Subcutaneous adipose tissue (tissue), 4 donors: ENCODE data around the gene TBC1D5. TPM values are rescaled to one million over a fixed set of nuclear protein-coding genes. Genes with fewer than 3 reads are reported as not detected.

Source experiments
- CTCF ChIP-seq: fragments of 450-650 bp; IDR thresholded peaks from one replicate; pipeline ENCODE4 v1.5.1; 2016; ENCODE audit warnings: low read depth, mild to moderate bottlenecking, control low read depth, antibody characterized with exemption, moderate library complexity
- total RNA-seq, 4 donors: library from RNA; depleted of rRNA; stranded (reverse); fragments of >200 nt; gene quantifications; one replicate each; pipeline ENCODE4 v1.1.0, GENCODE V29; 2016

TBC1D5 gene
- total RNA-seq, 4 donors from 2014 or later: 76.3 to 91.1 (median 81.3) TPM

- TF ChIP-seq CTCF: no peak
Measured at GRCh38 chr3:17367171-17367570, 375.3 kb downstream of the TBC1D5 start.

- no peak for TF ChIP-seq CTCF
Measured at GRCh38 chr3:17360991-17361390, 381.4 kb downstream of the TBC1D5 start.

- TF ChIP-seq CTCF: no peak
Measured at GRCh38 chr3:17359911-17360310, 382.5 kb downstream of the TBC1D5 start.

GRCh38 chr3:17357035-17357710 is 385.3 kb downstream of the TBC1D5 start:
- TF ChIP-seq CTCF: no peak

GRCh38 chr3:17356585-17356984 is 385.8 kb downstream of the TBC1D5 start:
- no peak for TF ChIP-seq CTCF

GRCh38 chr3:17355591-17355990 is 386.8 kb downstream of the TBC1D5 start:
- TF ChIP-seq CTCF: no peak

- TF ChIP-seq CTCF: no peak
Measured at GRCh38 chr3:17354341-17354740, 388.1 kb downstream of the TBC1D5 start.
